ENCODE results near the gene MRPS24. TPM values are rescaled to one million over a fixed set of nuclear protein-coding genes. Genes with fewer than 3 reads are reported as not detected.
"Not testable (repeated sequence)": the region's sequence is repeated elsewhere in the genome, so short reads cannot be mapped to it uniquely, and the experiment has no call there.

MRPS24 gene
- total RNA-seq, 1 experiment from 2014 or later = 181 TPM

DNA sequence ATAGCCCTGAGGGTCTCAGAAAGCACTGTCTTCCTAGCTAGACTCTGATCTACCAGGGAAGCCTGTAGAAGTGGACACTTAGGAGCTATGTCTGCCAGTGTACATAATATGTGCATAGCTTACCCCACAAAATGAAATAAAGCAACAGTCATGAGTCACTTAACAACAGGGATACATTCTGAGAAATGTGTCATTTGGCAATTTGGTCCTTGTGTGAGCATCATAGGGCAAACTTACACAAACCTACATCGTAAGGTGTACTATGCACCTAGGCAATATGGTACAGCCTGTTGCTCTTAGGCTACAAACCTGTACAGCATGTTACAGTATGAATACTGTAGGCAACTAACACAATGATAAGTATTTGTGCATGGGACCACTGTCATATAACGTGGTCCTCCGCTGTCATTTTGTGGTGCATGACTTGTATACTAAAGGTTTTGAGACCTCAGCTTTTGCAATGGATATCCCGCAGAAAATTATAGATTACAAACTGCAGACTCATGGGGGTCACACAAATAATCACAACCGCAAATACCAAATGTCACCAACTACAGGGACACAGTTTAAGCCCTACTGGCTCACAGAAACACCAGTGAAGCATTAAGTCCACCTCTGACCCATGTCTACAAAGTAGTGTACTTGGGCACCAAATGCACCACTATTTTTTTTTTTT lies 35.4 kb upstream of the MRPS24 start:
- H3K9me3 ChIP-seq (ENCODE audit: low read depth, low read length, poor library complexity, severe bottlenecking) = no peaks in the 10 kb centered on the region
- CTCF ChIA-PET = no interaction called here
- POLR2A ChIA-PET (ENCODE audit: low non-redundant PET) = no interaction called here

DNA sequence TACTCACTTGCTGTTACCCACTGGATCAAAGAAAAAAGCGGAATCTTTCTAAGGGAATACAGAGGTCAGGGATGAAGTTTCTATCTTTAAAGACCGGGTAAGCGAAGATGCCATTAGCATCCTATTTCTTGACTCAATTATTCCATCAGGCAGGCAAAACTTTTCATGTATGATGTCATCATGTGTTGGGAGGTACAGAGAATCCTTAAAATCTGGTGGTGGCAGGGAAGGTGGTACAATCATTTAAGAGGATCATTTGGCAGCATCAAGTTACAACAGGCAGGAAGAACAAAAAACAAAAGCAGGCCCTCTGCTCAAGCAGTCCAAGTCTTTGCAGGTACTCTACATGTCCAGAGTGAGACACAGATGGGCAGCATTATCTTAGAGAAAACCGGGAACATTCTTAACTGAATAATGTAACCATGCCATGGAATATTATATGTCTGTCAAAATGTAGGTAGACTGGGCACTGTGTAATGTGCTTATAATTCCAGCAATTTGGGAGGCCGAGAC lies 33.3 kb upstream of the MRPS24 start:
- Histone ChIP-seq H3K4me3 (ENCODE audit: low read depth, low read length, poor library complexity, severe bottlenecking) (no peak overlapping the region), H3K27ac (ENCODE audit: low read depth, low read length, poor library complexity, severe bottlenecking) (no peak overlapping the region), H3K4me1 (ENCODE audit: insufficient read depth, low read length, poor library complexity, severe bottlenecking) (peaks cover 4% of the 10 kb centered on the region), H3K27me3 (replicated peaks; ENCODE audit: insufficient read depth, low read depth, low read length, poor library complexity) (no peaks in the 10 kb centered on the region), H3K9me3 (ENCODE audit: low read depth, low read length, poor library complexity, severe bottlenecking) (no peaks in the 10 kb centered on the region), H3K36me3 (ENCODE audit: insufficient read depth, low read length, poor library complexity, severe bottlenecking) (no peaks in the 10 kb centered on the region)
- TF ChIP-seq, protein P1, sequence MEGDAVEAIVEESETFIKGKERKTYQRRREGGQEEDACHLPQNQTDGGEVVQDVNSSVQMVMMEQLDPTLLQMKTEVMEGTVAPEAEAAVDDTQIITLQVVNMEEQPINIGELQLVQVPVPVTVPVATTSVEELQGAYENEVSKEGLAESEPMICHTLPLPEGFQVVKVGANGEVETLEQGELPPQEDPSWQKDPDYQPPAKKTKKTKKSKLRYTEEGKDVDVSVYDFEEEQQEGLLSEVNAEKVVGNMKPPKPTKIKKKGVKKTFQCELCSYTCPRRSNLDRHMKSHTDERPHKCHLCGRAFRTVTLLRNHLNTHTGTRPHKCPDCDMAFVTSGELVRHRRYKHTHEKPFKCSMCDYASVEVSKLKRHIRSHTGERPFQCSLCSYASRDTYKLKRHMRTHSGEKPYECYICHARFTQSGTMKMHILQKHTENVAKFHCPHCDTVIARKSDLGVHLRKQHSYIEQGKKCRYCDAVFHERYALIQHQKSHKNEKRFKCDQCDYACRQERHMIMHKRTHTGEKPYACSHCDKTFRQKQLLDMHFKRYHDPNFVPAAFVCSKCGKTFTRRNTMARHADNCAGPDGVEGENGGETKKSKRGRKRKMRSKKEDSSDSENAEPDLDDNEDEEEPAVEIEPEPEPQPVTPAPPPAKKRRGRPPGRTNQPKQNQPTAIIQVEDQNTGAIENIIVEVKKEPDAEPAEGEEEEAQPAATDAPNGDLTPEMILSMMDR (conservative IDR thresholded peaks at IDR 0.05; ENCODE audit: low read depth, low read length) = no peak
- TF ChIP-seq EZH2 (IDR thresholded peaks at IDR 0.05; ENCODE audit: borderline replicate concordance, low read depth, low read length, poor library complexity, severe bottlenecking) = no peak
- POLR2A ChIA-PET (ENCODE audit: low non-redundant PET) = no interaction called here
- intact Hi-C loops (cut with micrococcal nuclease; ENCODE audit: unreplicated experiment) = no loop called here
- BruUV-seq (replicated peaks) = no TSS peak
- CTCF ChIA-PET = no interaction called here
- no peak for DNase-seq (ENCODE audit: low spot score)

More for the DNA sequence above, 35.4 kb upstream of the MRPS24 start:
- H3K36me3 ChIP-seq (ENCODE audit: insufficient read depth, low read length, poor library complexity, severe bottlenecking) = no peaks in the 10 kb centered on the region
- no peak for DNase-seq (ENCODE audit: low spot score)
- TF ChIP-seq, protein P1 (conservative IDR thresholded peaks at IDR 0.05; ENCODE audit: low read depth, low read length) = no peak
- no peak for TF ChIP-seq EZH2 (IDR thresholded peaks at IDR 0.05; ENCODE audit: borderline replicate concordance, low read depth, low read length, poor library complexity, severe bottlenecking)
- peaks cover 4% of the 10 kb centered on the region for H3K4me1 ChIP-seq (ENCODE audit: insufficient read depth, low read length, poor library complexity, severe bottlenecking)
- BruUV-seq (replicated peaks) = TSS peak; percentile 29
- peak overlapping the region; percentile 65 for H3K4me3 ChIP-seq (ENCODE audit: low read depth, low read length, poor library complexity, severe bottlenecking)
- H3K27ac ChIP-seq (ENCODE audit: low read depth, low read length, poor library complexity, severe bottlenecking) = no peak overlapping the region
- intact Hi-C loops (cut with micrococcal nuclease; ENCODE audit: unreplicated experiment) = no loop called here
- no peaks in the 10 kb centered on the region for H3K27me3 ChIP-seq (replicated peaks; ENCODE audit: insufficient read depth, low read depth, low read length, poor library complexity)

DNA sequence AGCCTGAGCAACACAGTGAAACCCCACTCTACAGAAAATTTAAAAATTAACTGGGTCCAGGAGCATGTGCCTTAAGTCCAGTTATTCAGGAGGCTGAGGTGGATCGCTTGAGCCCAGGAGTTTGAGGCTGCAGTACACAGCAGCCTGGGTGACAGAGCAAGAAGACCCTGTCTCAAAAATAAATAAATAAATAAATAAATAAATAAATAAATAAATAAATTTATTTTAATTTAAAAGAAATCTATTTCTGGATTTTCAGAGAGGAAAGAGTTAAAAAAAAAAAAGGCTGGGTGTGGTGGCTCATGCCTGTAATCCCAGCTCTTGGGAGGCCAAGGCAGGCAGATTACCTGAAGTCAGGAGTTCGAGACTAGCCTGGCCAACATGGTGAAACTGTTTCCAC lies 29.3 kb upstream of the MRPS24 start:
- CTCF ChIA-PET; intact Hi-C loops (cut with micrococcal nuclease; ENCODE audit: unreplicated experiment); DNase-seq (ENCODE audit: low spot score); H3K4me1 ChIP-seq (ENCODE audit: insufficient read depth, low read length, poor library complexity, severe bottlenecking); H3K4me3 ChIP-seq (ENCODE audit: low read depth, low read length, poor library complexity, severe bottlenecking); H3K27me3 ChIP-seq (replicated peaks; ENCODE audit: insufficient read depth, low read depth, low read length, poor library complexity); POLR2A ChIA-PET (ENCODE audit: low non-redundant PET); H3K9me3 ChIP-seq (ENCODE audit: low read depth, low read length, poor library complexity, severe bottlenecking); H3K27ac ChIP-seq (ENCODE audit: low read depth, low read length, poor library complexity, severe bottlenecking); BruUV-seq (replicated peaks); H3K36me3 ChIP-seq (ENCODE audit: insufficient read depth, low read length, poor library complexity, severe bottlenecking): not testable (repeated sequence)

Measured in A673 (cell line).